ENCODE results near the gene NALCN. TPM values are rescaled to one million over a fixed set of nuclear protein-coding genes. Genes with fewer than 3 reads are reported as not detected.

NALCN gene
- total and polyA plus RNA-seq, 2 donors (not counting 1 experiment from before 2014, with no cell fraction given), result not detected

- no peak overlapping the region for H2AFZ ChIP-seq (ENCODE audit: insufficient read depth, low read depth, low read length, poor library complexity, severe bottlenecking)
These were observed 18.1 kb downstream of the NALCN start for GRCh38 chr13:101398191-101398590.

DNA sequence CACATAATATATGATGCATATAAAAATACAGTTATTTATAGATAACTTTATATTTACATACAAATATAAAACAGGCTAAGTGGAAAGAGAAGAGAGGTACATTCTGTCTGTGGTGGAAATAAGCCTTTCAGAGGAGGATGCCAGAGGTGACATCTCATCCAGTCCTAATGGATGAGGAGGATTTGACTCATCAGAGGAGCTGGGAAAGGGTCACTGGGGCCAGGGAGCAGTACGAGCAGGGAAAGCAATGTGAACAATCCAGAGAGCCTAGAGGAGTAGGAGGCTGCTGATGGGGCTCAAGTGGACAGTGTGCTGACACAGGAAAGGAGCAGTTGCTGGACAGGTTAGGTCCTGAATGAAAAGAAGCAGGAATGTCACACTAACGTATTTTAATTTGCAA, 18.6 kb downstream of the NALCN start:
- 56% methylated on average over 2 of the region's 2 CpGs for WGBS (ENCODE audit: insufficient coverage)
- intact Hi-C loops (cut with micrococcal nuclease), result no loop called here
- Histone ChIP-seq H3K9me3 (ENCODE audit: control extremely low read depth in 1 of 3, control insufficient read depth in 2 of 3, insufficient read depth in 1 of 3, low read length in 2 of 3) (no peaks in the 10 kb centered on the region), H3K27me3 (replicated peaks in 1 of 4; ENCODE audit: control extremely low read depth in 1 of 4, control insufficient read depth in 3 of 4, insufficient read depth in 4 of 4, low read length in 3 of 4) (no peaks in the 10 kb centered on the region), H2AFZ (ENCODE audit: insufficient read depth, low read depth, low read length, poor library complexity, severe bottlenecking) (no peak overlapping the region), H3K4me3 (ENCODE audit: control extremely low read depth in 1 of 5, extremely low read depth in 1 of 5, insufficient read depth in 1 of 5, low read depth in 2 of 5, low read length in 4 of 5) (no peak overlapping the region), H3K36me3 (replicated peaks in 1 of 2; ENCODE audit: control extremely low read depth in 1 of 2, control insufficient read depth in 1 of 2, extremely low read depth in 1 of 2, insufficient read depth in 2 of 2, low read length in 1 of 2) (no peaks in the 10 kb centered on the region), H4K20me1 (ENCODE audit: control insufficient read depth, insufficient read depth, low read length, poor library complexity, severe bottlenecking) (no peaks in the 10 kb centered on the region), H3K4me1 (ENCODE audit: control insufficient read depth in 2 of 2, insufficient read depth in 2 of 2, low read length in 2 of 2) (no peaks in the 10 kb centered on the region), H3K27ac (ENCODE audit: low read length in 2 of 2) (no peak overlapping the region), H3K9ac (ENCODE audit: low read length) (no peak overlapping the region), H3K79me2 (ENCODE audit: control insufficient read depth, insufficient read depth, low read length) (no peaks in the 10 kb centered on the region), H3K4me2 (replicated peaks; ENCODE audit: low read depth, low read length, poor library complexity, severe bottlenecking) (no peak overlapping the region)
- POLR2A ChIA-PET, result no interaction called here
- no peaks in the 10 kb centered on the region for H3K9me3 Mint-ChIP-seq (ENCODE audit: insufficient read depth)
- H3K4me1 Mint-ChIP-seq, result no peaks in the 10 kb centered on the region
- H3K27me3 Mint-ChIP-seq, result no peaks in the 10 kb centered on the region
- H3K27ac Mint-ChIP-seq, result no peak overlapping the region
- DNase-seq, result no peak
- H3K4me3 Mint-ChIP-seq, result no peak overlapping the region
- TF ChIP-seq EZH2 (IDR thresholded peaks at IDR 0.05; ENCODE audit: borderline replicate concordance, insufficient read depth, low read depth, low read length, poor library complexity, severe bottlenecking) (no peak), CTCF (IDR thresholded peaks at IDR 0.05) (no peak)
- CTCF ChIA-PET, result no interaction called here
- no peak for ATAC-seq (ENCODE audit: low read depth)

More at GRCh38 chr13:101398191-101398590, 18.1 kb downstream of the NALCN start:
- TF ChIP-seq CTCF (IDR thresholded peaks at IDR 0.05) (no peak), EZH2 (IDR thresholded peaks at IDR 0.05; ENCODE audit: borderline replicate concordance, insufficient read depth, low read depth, low read length, poor library complexity, severe bottlenecking) (no peak)
- Mint-ChIP-seq H3K27ac (no peak overlapping the region), H3K4me1 (no peaks in the 10 kb centered on the region), H3K27me3 (no peaks in the 10 kb centered on the region), H3K9me3 (ENCODE audit: insufficient read depth) (no peaks in the 10 kb centered on the region), H3K4me3 (no peak overlapping the region)
- no peak overlapping the region for H3K4me3 ChIP-seq (ENCODE audit: control extremely low read depth in 1 of 5, extremely low read depth in 1 of 5, insufficient read depth in 1 of 5, low read depth in 2 of 5, low read length in 4 of 5)
- CTCF ChIA-PET, result no interaction called here
- POLR2A ChIA-PET, result no interaction called here
- no peak for DNase-seq
- H3K36me3 ChIP-seq (replicated peaks in 1 of 2; ENCODE audit: control extremely low read depth in 1 of 2, control insufficient read depth in 1 of 2, extremely low read depth in 1 of 2, insufficient read depth in 2 of 2, low read length in 1 of 2), result no peaks in the 10 kb centered on the region
- ATAC-seq (ENCODE audit: low read depth), result no peak
- H3K4me1 ChIP-seq (ENCODE audit: control insufficient read depth in 2 of 2, insufficient read depth in 2 of 2, low read length in 2 of 2), result no peaks in the 10 kb centered on the region
- no peaks in the 10 kb centered on the region for H3K9me3 ChIP-seq (ENCODE audit: control extremely low read depth in 1 of 3, control insufficient read depth in 2 of 3, insufficient read depth in 1 of 3, low read length in 2 of 3)
- no peak overlapping the region for H3K4me2 ChIP-seq (replicated peaks; ENCODE audit: low read depth, low read length, poor library complexity, severe bottlenecking)
- H3K79me2 ChIP-seq (ENCODE audit: control insufficient read depth, insufficient read depth, low read length), result no peaks in the 10 kb centered on the region
- no peaks in the 10 kb centered on the region for H3K27me3 ChIP-seq (replicated peaks in 1 of 4; ENCODE audit: control extremely low read depth in 1 of 4, control insufficient read depth in 3 of 4, insufficient read depth in 4 of 4, low read length in 3 of 4)
- no peak overlapping the region for H3K27ac ChIP-seq (ENCODE audit: low read length in 2 of 2)
- WGBS (ENCODE audit: insufficient coverage), result 90% methylated on average over 2 of the region's 2 CpGs
- no peak overlapping the region for H3K9ac ChIP-seq (ENCODE audit: low read length)
- no peaks in the 10 kb centered on the region for H4K20me1 ChIP-seq (ENCODE audit: control insufficient read depth, insufficient read depth, low read length, poor library complexity, severe bottlenecking)
- intact Hi-C loops (cut with micrococcal nuclease), result no loop called here

Data from B cell (primary cell).